A549 (cell line): ENCODE data around the gene EHF. TPM values are rescaled to one million over a fixed set of nuclear protein-coding genes. Genes with fewer than 3 reads are reported as not detected.

Experiments used
- ATAC-seq, 2 experiments: fragments of 200-7000 bp in 1 of 2; fragments of >200 bp in 1 of 2; cut with Nextera tagmentation in 1 of 2; cut with Tn5 transposase in 1 of 2; 3 replicates each; pipeline versions ENCODE4 v1.8.0 to v1.9.1; 2018 to 2020; ENCODE audit warnings: mild to moderate bottlenecking in 1 of 2, moderate library complexity in 1 of 2
- CTCF ChIA-PET: fragments of 300-600 bp; sonication (Branson Sonifier 250); formaldehyde crosslinking; extraction: SDS; loops from one replicate; lab custom pipeline; 2021; ENCODE audit warnings: antibody characterized with exemption, inconsistent platforms; lab: Yijun Ruan, JAX
- POLR2A ChIA-PET: fragments of 350-600 bp; formaldehyde crosslinking; extraction: SDS; loops from one replicate; lab custom pipeline; 2021; ENCODE audit warnings: antibody characterized with exemption, inconsistent platforms; lab: Yijun Ruan, JAX
- DNase-seq, 2 experiments: peaks; one replicate each; pipeline versions ENCODE4 v3.0.0 to v3.0.0-alpha.2; 2011 to 2016; ENCODE audit warnings: low read depth in 1 of 2, low spot score in 1 of 2
- FAIRE-seq: peaks from 2 replicates; lab custom pipeline; 2011; peaks lifted over from hg19 to GRCh38; lab: Jason Lieb, UNC
- H3K27ac ChIP-seq, 2 experiments: fragments of >200 bp; sonication (Bioruptor Twin); formaldehyde crosslinking; 3 replicates each; pipeline ENCODE4 v1.5.1; 2016 to 2017
- H3K4me1 ChIP-seq: fragments of >200 bp; sonication (Bioruptor Twin); formaldehyde crosslinking; 3 replicates; pipeline ENCODE4 v1.6.1; 2016
- H3K4me2 ChIP-seq: fragments of >200 bp; sonication (Bioruptor Twin); formaldehyde crosslinking; 3 replicates; pipeline ENCODE4 v1.6.1; 2016
- H3K4me3 ChIP-seq: fragments of >200 bp; sonication (Bioruptor Twin); formaldehyde crosslinking; 3 replicates; pipeline ENCODE4 v1.5.1; 2016
- H3K9me3 ChIP-seq: fragments of >200 bp; sonication (Bioruptor Twin); formaldehyde crosslinking; 3 replicates; pipeline ENCODE4 v1.6.1; 2016
- CBX8 ChIP-seq: fragments of 200-600 bp; sonication (generic); IDR thresholded peaks from 2 replicates; pipeline ENCODE4 v1.6.1; 2016
- CHD2 ChIP-seq: fragments of 150-350 bp; IDR thresholded peaks from 2 replicates; pipeline ENCODE4 v1.6.1; 2014; ENCODE audit warnings: low read length; ENCODE audit not compliant: partially characterized antibody
- MAFK ChIP-seq: fragments of 450-650 bp; IDR thresholded peaks from 2 replicates; pipeline ENCODE4 v1.6.1; 2014; ENCODE audit not compliant: partially characterized antibody
- USF2 ChIP-seq: fragments of 450-650 bp; IDR thresholded peaks from 2 replicates; pipeline ENCODE4 v1.6.1; 2014; ENCODE audit warnings: antibody characterized with exemption
- ZSCAN20 ChIP-seq: fragments of 250-450 bp; sonication (Bioruptor Pico); IDR thresholded peaks from 2 replicates; pipeline ENCODE4 v1.8.0; 2022; ENCODE audit warnings: mild to moderate bottlenecking, moderate library complexity
- WGBS: methylation state at CpG from one replicate; pipeline ENCODE4 v1.1.6; 2017; ENCODE audit errors: missing lambda C conversion rate; 5-methylcytosine and 5-hydroxymethylcytosine counted together
- polyA plus RNA-seq, 4 experiments: library from polyadenylated mRNA; depleted of rRNA in 3 of 4; stranded (reverse); fragments of >200 nt; fragmentation: RNase III in 1 of 4; extraction: RNeasy Plus Mini Kit Qiagen cat#74134 plus additional on column Dnase treatment in 1 of 4; gene quantifications; 2 replicates in 3 of 4; 3 replicates in 1 of 4; pipeline ENCODE4 v1.2.3, GENCODE V29; 2011 to 2017

Gene EHF
- polyA plus RNA-seq, 2 of the 4 experiments (the other 2 are of a cell fraction) = 5.4 to 7.8 TPM

DNA sequence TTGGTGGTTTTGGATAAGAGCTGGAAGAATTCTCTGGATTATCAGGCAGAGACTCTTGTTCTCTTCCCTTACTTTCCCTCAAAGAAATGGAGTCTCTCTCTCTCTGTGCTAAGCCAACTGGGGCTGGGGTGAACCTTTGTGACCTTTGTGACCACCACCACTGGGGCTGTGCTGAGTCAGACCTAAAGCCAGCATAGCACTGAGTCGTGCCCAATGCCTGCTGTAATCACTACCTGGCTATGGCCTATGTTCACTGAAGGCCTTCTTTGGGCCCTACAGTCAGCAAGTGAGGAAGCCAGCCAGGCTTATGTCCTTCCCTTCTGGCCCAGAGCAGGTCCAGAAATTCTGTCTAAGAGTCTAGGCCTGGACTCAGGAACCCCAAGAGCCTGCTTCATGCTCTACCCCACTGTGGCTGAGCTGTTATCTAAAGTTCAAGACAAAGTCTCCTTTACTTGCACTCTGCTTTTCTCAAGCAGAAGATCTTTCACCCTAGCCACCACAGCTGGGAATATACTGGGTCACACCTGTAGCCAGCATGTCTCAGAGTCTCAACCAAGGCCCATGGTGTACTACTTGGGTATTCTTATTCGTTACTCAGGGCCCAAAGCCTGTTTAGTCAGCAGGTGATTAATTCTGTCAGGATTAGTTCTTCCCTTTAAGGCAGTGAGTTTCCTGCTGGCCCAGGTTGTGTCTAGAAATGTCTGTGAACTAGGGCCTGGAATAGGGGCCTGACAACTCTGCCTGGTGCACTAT, 86.0 kb downstream of the EHF start:
- POLR2A ChIA-PET = no interaction called here
- WGBS = 80% methylated on average over 1 of the region's 2 CpGs
- FAIRE-seq = no peak
- Histone ChIP-seq H3K9me3 (peaks cover 35% of the 10 kb centered on the region), H3K27ac (no peak overlapping the region), H3K4me3 (no peak overlapping the region), H3K4me2 (no peak overlapping the region), H3K4me1 (no peaks in the 10 kb centered on the region)
- TF ChIP-seq USF2 = no peak
- TF ChIP-seq CBX8 = no peak
- no peak for TF ChIP-seq CHD2
- TF ChIP-seq ZSCAN20 (CRISPR knock-in tag) = no peak
- CTCF ChIA-PET = interaction anchor here (1.8 kb wide), 1 partner anchor 15 kb away, joined by 4 read pairs; no protein-coding TSS in a partner anchor
- DNase-seq = no peak
- no peak for ATAC-seq

- 53% methylated on average over 3 of the region's 3 CpGs for WGBS
- Histone ChIP-seq H3K9me3 (peaks cover 39% of the 10 kb centered on the region), H3K4me1 (no peaks in the 10 kb centered on the region), H3K4me2 (no peak overlapping the region), H3K4me3 (no peak overlapping the region), H3K27ac (no peak overlapping the region)
- DNase-seq (no peak), FAIRE-seq (no peak), ATAC-seq (no peak)
- ChIA-PET CTCF (interaction anchor here (1.0 to 1.2 kb wide), 2 partner anchors 25 to 121 kb away, joined by 3 read pairs; no protein-coding TSS in a partner anchor), POLR2A (no interaction called here)
- TF ChIP-seq MAFK = no peak
These were observed 86.6 kb downstream of the EHF start for GRCh38 chr11:34707462-34707840.

Other genes starting within 250 kb of the EHF start
- 74.2 and 75.1 TPM in 2 replicates for gene CAT, start 182.2 kb upstream of the EHF start, polyA plus RNA-seq (2011; rRNA removed)
- 46.8 to 51.2 TPM (median 47.6 TPM) in 3 replicates for gene CAT, start 182.2 kb upstream of the EHF start, polyA plus RNA-seq (2017; fragmentation: RNase III; extraction: RNeasy Plus Mini Kit Qiagen cat#74134 plus additional on column Dnase treatment)
- gene ELF5, start 107.3 kb upstream of the EHF start, polyA plus RNA-seq (2011; rRNA removed) = not detected in 2 replicates
- gene ELF5, start 107.3 kb upstream of the EHF start, polyA plus RNA-seq (2017; fragmentation: RNase III; extraction: RNeasy Plus Mini Kit Qiagen cat#74134 plus additional on column Dnase treatment) = 0.04 TPM in 1 of 3 replicates, not detected in the others